Skeletal muscle cell (primary cell): ENCODE measurements around the gene OCIAD2.
"Not testable (repeated sequence)": the region's sequence is repeated elsewhere in the genome, so short reads cannot be mapped to it uniquely, and the experiment has no call there.

Source experiments
- DNase-seq: peaks from one replicate; pipeline ENCODE4 v3.0.0-alpha.2; 2010; ENCODE audit warnings: low read depth
- H3K4me3 ChIP-seq: 2 replicates; pipeline ENCODE4 v1.5.1; 2011; ENCODE audit warnings: low read depth, mild to moderate bottlenecking, control low read depth, low read length, moderate library complexity

OCIAD2 gene

DNA sequence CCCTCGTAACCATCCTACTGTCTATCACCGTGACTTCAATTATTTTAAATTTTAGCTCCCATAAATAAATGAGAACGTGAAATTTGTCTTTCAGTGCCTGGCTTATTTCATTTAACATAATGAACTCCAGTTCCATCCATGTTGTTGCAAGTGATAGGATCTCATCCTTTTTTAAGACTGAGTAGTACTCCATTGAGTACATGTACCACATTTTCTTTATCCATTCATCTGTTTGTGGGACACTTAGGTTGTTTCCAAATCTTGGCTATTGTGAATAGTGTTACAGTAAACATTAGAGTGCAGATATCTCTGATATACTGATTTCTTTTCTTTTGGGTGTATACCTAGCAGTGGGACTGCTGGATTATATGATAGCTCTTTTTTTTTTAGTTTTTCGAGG lies 42.8 kb downstream of the OCIAD2 start:
- no peak for DNase-seq
- no peak overlapping the region for H3K4me3 ChIP-seq

DNA sequence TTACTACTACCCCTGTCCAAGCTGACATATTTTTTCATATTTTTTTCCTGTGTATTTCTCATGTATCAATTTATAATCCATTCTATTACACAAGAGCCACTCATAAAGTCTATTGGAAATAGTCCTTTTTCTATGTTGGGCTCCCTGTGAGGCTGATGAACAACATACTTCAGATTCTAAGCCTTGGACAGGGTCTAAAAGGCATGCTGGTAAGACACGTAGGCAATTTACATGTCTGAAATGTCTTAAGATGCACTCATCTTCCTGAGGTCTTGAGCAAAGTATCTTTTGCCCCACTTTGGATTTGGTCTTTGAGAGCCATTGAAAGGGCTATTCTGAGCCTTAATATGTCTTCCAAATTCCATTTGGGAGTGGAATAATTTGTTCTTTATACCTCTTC lies 43.9 kb downstream of the OCIAD2 start:
- H3K4me3 ChIP-seq, result no peak overlapping the region
- no peak for DNase-seq

DNA sequence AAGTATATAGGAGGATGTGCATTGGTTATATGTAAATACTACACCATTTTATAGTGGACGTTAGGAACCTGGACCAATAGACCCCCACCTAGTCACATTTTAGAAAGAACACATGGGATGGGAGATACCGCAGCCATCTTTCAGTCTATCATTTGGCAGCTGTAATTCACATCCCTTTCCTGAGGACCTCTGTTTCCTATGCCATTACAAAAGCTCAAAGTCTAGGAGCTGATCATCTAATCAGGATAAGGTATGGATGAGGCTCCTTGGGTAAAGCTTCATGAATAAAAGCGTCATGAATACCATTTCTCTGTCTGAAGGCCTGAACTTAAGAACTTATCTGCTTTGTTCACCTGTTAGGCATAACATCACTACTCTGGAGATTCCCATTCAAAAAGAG lies 44.5 kb downstream of the OCIAD2 start:
- no peak for DNase-seq
- no peak overlapping the region for H3K4me3 ChIP-seq

DNA sequence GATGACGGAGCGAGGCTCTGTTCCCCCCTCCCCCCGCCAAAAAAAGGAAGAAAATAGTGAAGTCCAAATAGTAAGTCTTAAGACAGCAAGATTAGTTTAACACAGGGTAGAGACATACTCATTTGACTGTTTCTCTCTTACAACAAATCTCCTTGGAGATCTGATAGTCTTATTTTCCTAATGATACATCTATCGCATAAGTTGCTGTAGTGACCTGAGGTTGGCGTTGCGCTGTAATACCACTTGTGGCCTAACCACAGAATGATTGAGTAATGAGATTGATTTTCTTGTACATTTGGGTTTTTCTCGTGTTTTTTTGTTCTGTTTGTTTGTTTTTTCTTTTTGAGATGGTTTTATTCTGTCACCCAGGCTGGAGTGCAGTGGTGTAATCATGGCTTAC lies 48.4 kb downstream of the OCIAD2 start:
- no peak for DNase-seq
- no peak overlapping the region for H3K4me3 ChIP-seq

DNA sequence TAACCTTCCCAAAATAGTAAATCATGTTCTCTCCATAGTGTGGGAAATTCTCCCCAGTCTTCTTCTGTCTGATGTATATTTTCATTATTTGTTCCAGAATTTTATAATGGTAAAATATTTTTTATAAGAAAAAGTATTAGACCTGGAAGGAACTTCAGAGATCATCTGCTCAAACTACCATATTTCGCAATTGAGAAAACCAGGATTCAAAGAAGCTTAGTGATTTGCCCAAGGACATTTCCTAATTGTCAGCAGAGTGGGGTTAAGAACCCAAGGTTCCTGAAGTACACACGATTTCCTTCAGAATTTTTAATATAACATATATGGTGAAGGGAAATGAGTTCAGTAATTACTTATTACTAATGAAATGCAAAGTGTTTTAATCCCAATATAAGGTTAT lies 51.6 kb downstream of the OCIAD2 start:
- no peak for DNase-seq
- no peak overlapping the region for H3K4me3 ChIP-seq

DNA sequence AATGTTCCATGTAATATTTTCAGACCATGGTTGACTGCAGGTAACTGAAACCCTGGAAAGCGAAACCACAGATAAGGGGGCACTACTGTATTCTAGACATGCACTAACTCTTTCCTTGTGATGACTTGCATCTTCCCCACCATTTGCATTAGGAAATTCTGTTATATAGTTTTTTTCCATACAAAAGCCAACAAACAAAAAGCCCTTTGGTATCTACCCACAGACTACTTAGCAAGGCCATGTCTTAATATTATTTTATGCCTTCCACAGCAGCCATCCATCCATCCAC lies 52.2 kb downstream of the OCIAD2 start:
- no peak overlapping the region for H3K4me3 ChIP-seq

DNA sequence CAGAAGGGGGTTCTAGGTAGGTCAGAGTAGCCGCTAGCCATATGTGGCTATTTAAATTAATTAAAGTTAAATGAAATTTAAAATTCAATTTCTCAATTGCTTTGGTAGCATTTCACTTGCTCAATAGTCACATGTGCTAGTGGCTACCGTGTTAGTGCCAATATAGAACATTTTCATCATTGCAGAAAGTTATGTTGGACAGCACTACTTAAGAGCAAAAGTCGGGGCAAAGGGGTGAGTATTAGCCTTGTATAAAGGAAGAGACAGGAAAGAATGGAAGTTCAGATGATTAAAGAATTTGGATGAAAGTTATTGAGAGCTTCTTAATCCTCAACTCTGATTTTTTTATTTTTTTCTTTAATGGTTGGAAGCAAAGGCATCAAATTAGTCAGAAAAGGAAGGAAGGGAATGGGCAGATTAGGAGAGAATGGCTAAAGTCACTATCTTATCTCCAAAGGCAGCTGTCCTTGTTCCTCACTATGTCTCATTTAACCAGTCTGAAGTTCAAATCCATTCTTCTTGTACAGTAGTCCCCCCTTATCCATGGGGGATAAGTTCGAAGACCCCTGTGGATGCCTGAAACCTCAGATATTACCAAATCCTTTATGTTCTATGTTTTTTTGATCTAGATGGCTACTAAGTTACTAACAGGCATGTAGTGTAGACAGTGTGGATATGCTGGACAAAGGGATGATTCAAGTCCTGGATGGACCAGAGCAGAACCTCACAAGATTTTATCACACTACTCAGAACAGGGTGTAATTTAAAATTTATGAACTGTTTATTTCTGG lies 52.8 kb downstream of the OCIAD2 start:
- no peak overlapping the region for H3K4me3 ChIP-seq
- no peak for DNase-seq

More for the DNA sequence above, 52.2 kb downstream of the OCIAD2 start:
- no peak for DNase-seq

DNA sequence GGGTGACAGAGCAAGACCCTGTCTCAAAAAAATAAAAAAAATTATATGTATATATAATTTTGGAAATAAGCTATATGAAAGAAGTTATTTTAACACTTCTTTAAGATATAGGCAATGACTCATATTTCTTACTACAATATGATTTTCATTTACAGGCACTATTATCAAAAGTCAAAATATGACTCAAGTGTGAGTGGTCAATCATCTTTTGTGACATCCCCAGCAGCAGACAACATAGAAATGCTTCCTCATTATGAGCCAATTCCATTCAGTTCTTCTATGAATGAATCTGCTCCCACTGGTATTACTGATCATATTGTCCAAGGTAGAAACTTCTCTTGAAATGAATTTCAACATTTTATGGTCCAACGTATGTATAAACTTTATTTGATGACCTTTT lies 54.9 kb downstream of the OCIAD2 start:
- DNase-seq, result no peak
- no peak overlapping the region for H3K4me3 ChIP-seq

DNA sequence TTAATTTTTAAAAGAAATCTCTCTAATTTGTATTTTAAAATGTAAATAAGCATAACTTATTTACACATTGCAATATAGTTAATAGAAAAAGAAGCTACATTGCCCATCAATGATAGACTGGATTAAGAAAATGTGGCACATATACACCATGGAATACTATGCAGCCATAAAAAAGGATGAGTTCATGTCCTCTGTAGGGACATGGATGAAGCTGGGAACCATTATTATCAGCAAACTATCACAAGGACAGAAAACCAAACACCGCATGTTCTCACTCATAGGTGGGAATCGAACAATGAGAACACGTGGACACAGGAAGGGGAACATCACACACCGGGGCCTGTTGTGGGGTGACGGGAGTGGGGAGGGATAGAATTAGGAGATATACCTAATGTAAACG lies 57.8 kb downstream of the OCIAD2 start:
- DNase-seq, H3K4me3 ChIP-seq: not testable (repeated sequence)

DNA sequence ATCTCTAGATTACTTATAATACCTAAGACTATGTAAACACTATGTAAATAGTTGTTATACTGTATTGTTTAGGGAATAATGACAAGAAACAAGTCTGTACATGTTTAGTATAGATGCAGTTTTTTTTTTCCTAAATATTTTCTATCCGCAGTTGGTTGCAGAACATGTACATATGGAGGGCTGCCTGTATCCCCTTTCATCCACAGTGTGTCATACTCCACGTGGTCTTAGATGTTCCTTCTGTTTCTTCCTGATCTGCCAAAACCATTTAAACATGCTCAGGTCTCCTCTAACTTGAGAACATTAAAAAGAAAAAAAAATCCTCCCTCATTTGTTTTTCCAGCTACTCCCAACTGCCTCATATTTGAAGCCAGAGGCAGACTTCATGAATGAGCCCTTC lies 61.7 kb downstream of the OCIAD2 start:
- DNase-seq, result no peak
- no peak overlapping the region for H3K4me3 ChIP-seq

DNA sequence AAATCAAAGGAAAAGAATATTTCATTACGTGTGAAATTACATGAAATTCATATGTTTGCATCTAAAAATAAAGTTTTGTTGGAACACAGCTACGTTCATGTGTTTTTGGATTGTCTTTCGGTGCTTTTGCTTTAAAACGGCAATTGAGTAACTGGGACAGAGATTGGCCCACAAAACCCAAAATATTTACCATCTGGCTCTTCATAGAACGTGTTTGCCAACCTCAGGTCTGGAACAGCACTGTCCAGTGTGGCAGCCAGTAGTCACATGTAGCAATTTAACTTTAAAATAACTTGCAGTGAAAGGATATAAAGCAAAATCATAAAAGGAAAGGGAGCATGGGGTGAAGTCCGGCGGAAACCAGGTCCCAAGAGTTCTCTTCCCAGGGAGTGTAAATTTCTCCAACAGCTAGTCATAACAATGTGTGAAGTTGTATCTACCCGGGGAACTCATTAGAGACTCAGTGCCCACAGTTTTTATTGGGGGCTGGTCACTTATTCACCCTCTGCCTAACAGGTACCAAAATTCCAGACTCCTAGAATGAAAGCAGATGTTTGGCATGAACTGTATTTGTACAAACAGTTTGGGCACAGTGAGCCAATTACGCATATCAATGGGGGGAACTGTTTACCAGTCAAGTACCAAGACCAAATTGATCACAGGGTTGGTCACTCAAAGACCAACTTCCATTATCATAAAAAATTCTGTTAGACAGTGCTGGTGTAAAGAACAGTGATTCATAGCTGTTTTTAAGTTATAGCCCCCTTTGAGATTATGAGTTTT lies 65.3 kb downstream of the OCIAD2 start:
- DNase-seq, result no peak
- no peak overlapping the region for H3K4me3 ChIP-seq

DNA sequence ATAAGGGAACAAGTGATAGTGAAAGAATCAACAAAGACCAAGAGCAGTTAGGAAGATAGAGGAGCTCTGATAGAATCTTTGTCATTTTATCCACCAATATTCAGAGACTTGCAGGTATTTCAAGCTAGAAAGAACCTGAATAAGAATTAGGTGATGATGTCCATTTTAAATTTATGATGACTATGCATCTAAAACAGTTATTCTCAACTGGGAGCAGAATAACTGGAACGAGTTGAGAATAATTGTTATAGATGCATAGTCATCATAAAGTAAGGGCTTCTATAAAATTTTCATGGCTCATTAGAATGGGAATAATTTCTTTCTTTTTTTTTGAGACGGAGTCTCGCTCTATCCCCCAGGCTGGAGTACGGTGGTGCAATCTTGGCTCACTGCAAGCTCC lies 69.9 kb downstream of the OCIAD2 start:
- no peak overlapping the region for H3K4me3 ChIP-seq
- no peak for DNase-seq
